ENCODE data around the gene KLF13.

KLF13 gene

DNA sequence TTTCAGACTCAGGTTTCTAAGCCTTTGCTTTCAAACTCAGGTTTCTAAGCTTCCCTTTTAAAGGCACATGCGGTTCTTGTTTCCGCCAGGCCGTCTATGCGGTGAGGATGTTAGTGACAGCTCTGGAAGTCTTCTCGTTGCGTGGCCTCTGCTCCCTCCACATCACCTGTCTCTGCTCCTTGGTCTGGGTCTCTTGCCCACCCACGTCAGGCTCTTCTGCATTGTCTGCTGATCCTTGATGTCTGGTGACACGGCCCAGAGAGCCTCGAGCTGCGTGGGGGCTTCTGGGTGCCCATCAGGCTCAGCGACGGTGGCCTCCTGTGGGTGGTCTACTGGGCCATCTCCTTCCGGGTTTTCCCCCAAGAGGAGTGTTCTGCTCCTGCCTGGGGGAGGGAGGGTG lies 30.5 kb downstream of the KLF13 start:
- no peaks in the 10 kb centered on the region for H3K36me3 ChIP-seq (replicated peaks)
- H3K9me3 ChIP-seq, result no peaks in the 10 kb centered on the region
- DNase-seq (ENCODE audit: low spot score in 2 of 2), result no peak
- peaks cover 20% of the 10 kb centered on the region for H3K4me1 ChIP-seq
- in situ Hi-C loops (cut with MboI; ENCODE audit: low sequenced_read_pairs), result no loop called here
- H3K27me3 ChIP-seq (ENCODE audit: low read depth), result no peaks in the 10 kb centered on the region
- no peak overlapping the region for H3K4me3 ChIP-seq

DNA sequence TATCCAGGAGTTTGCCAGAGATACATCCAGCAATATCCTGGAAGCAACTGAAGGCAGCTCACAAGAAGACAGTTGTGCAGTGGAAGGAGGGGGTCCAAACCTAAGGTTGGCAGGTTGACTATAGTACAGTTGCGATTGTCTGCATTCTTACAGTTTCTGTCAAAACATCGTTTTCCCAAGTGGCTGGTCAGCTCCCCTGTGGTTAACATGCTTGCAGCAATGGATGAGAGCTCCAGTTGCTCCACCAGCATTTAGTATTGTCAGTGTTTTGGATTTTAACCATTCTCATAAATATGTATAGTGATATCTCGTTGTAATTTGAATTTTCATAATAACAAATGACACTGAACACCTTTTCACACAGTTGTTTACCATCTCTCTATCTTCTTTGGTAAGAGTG lies 31.5 kb downstream of the KLF13 start:
- H3K9me3 ChIP-seq, result no peaks in the 10 kb centered on the region
- no peaks in the 10 kb centered on the region for H3K36me3 ChIP-seq (replicated peaks)
- no peak for DNase-seq (ENCODE audit: low spot score in 2 of 2)
- peaks cover 12% of the 10 kb centered on the region for H3K4me1 ChIP-seq
- no peak overlapping the region for H3K4me3 ChIP-seq
- H3K27me3 ChIP-seq (ENCODE audit: low read depth), result no peaks in the 10 kb centered on the region
- in situ Hi-C loops (cut with MboI; ENCODE audit: low sequenced_read_pairs), result no loop called here

DNA sequence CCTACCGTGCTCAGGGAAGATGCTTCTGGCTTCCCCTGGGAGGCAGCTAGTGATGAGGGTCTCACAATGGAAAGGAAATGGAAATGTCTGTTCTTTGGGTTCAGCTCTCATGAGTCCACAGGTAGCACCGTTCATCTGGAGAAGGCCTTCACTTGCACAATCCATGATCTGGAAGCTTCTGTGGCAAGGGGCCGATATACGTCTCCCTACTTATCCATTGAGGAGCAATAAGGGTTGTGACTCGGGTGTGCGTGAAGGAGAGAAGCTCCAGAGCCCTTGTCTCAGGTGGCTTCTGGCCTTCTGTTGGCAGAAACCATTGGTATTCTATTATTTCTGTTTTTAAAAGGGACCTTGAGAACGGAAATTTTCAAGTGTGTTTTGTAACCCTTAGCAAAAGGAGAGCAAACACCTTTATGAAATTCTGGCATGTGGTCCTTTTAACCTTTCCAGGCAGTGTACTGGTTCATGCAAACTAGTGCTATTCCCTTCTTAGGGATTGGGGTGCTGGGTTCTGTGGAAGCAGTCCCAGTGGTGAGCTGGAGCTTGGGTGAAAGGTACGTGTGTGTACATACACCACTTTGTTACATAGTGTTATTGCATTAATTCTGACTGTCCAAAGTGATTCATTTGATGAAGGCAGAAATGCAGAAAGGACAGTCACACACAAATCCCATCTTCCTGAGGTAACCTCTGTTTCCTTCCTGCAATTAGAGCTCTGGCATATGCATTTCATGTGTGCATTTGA lies 32.5 kb downstream of the KLF13 start:
- Histone ChIP-seq H3K9me3 (no peaks in the 10 kb centered on the region), H3K27me3 (ENCODE audit: low read depth) (no peaks in the 10 kb centered on the region), H3K4me1 (peaks cover 3% of the 10 kb centered on the region), H3K36me3 (replicated peaks) (no peaks in the 10 kb centered on the region), H3K4me3 (no peak overlapping the region)
- in situ Hi-C loops (cut with MboI; ENCODE audit: low sequenced_read_pairs), result no loop called here
- no peak for DNase-seq (ENCODE audit: low spot score in 2 of 2)

DNA sequence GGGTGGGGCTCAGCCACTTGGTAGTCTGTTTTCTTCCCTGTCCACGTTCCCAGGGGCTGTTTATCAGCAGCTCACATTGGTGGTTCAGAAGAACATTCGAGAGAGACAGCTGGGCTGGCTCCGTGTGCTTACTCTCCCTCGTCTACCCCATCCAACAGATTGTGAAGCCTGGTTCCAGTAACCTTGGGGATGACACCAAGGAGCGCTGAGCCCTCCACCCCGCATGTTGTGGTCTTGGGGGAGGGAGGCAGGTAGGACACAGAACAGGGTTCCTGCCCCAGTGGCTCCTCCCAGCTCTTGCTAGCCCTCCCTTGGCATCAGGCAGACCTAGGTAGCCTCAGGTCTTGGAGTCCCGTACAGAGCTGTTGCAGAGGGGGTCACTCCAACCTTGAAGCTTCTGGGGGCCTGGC lies 33.1 kb downstream of the KLF13 start:
- Histone ChIP-seq H3K4me3 (no peak overlapping the region), H3K9me3 (no peaks in the 10 kb centered on the region), H3K36me3 (replicated peaks) (no peaks in the 10 kb centered on the region), H3K27me3 (ENCODE audit: low read depth) (no peaks in the 10 kb centered on the region), H3K4me1 (0 out of 2 replicates have a peak, but pooled peaks cover 2% of the 10 kb centered on the region)
- no peak for DNase-seq (ENCODE audit: low spot score in 2 of 2)
- in situ Hi-C loops (cut with MboI; ENCODE audit: low sequenced_read_pairs), result no loop called here

DNA sequence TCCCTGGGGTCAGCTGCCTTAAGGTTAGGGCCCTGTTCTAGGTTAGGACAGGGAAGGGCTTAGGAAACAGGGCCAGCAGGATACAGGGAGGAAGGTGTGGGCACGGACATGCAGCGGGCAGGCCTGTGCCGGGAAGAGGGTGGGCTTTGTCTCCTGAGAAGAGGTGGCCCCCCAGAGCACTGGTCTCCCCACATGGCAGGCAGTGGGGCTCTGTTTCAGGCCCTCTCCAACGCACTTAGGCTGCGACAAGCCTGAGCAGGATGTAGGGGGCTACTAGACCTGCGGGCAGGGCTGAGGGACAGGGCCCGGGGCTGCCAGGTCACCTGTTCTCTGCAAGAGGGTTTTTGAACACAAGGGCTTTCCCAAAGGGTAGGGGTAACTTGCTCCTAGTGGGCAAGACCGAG lies 33.5 kb downstream of the KLF13 start:
- H3K27me3 ChIP-seq (ENCODE audit: low read depth), result no peaks in the 10 kb centered on the region
- 0 out of 2 replicates have a peak, but pooled peaks cover 2% of the 10 kb centered on the region for H3K4me1 ChIP-seq
- in situ Hi-C loops (cut with MboI; ENCODE audit: low sequenced_read_pairs), result no loop called here
- H3K4me3 ChIP-seq, result no peak overlapping the region
- DNase-seq (ENCODE audit: low spot score in 2 of 2), result no peak
- H3K36me3 ChIP-seq (replicated peaks), result no peaks in the 10 kb centered on the region
- H3K9me3 ChIP-seq, result no peaks in the 10 kb centered on the region

DNA sequence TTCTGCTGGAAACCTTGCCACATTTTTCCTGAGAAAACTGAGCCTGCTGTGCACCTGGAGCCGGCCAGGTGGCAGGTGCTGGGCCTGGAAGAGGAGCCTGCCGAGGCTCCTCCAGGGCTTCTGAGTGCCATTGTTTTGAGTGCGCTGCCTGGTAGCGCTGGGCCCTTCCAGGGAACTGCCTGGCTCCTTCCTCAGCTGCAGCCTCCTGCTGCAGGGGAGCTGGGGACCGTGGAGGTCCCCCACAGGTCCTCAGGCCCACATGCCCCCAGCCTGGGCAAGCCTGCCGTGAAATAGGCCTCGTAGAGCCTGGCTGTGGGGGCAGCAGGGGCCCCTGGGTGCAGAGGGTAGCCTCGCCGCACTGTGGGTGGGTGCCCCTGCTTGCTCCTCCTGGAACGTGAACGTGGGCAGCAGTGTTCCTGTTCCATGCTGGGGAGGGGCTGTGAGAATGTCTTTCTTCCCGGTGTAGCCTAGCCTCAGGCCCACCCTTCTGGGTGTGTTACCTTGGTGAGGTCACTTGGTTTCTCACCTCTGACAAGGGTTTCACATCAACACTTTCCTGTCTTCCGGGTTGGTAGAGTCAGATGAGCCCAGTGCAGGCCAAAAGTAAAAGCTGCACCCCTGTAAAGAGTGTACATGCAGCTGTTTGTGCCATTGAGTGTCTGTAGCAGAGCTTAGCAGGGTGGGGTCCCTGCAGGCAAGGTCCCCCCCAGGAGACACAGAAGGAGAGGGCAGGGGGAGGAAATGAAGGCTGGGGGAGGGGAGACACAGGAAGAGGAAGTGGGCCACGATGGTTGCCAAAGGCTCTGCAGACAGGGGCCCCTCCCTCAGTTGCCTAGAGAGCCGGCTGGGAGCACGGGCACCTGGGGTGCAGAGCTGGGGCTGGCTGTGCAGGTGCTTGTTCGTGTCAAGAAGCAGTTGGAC lies 34.5 kb downstream of the KLF13 start:
- Histone ChIP-seq H3K4me3 (no peak overlapping the region), H3K27me3 (ENCODE audit: low read depth) (no peaks in the 10 kb centered on the region), H3K4me1 (peaks cover 5% of the 10 kb centered on the region), H3K36me3 (replicated peaks) (no peaks in the 10 kb centered on the region), H3K9me3 (no peaks in the 10 kb centered on the region)
- DNase-seq (ENCODE audit: low spot score in 2 of 2), result no peak
- in situ Hi-C loops (cut with MboI; ENCODE audit: low sequenced_read_pairs), result no loop called here

DNA sequence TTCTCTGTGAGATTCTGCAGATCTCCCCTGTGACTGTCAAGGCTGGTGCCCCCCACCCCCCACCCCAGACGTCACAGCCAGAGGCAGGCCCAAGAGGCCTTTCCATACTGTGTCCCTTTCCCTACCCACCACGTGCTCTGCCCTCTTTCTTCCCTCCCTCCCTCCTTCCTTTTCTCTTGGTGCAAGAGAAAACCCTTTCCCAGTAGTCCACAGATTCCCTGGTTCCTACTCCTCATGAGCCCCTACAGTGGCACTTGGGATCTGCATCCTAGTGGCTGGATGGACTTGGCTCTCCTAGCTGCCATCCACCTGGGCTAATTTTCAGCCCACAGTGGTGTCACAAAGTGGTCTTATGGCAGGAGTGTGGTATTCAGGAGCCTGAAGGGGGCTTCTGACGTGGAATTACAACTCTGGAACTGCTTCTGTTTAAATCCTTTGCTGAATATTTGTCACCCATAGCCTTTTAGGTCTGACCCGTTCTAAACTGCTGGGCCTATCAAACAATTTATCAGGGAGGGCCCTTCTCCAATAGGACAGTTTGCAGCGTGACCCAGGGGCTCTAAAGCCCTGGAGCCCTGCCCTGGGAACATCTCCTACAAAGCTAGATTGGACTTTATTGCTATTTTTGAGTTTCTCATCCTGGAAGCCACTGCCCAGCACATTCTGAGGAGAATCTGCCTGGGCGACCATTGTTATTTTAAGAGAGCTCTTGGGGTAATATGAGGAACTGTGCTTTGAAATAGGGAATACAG lies 35.3 kb downstream of the KLF13 start:
- no peaks in the 10 kb centered on the region for H3K27me3 ChIP-seq (ENCODE audit: low read depth)
- no peak for DNase-seq (ENCODE audit: low spot score in 2 of 2)
- in situ Hi-C loops (cut with MboI; ENCODE audit: low sequenced_read_pairs), result no loop called here
- no peaks in the 10 kb centered on the region for H3K9me3 ChIP-seq
- H3K4me3 ChIP-seq, result no peak overlapping the region
- H3K4me1 ChIP-seq, result peaks cover 12% of the 10 kb centered on the region
- H3K36me3 ChIP-seq (replicated peaks), result no peaks in the 10 kb centered on the region

DNA sequence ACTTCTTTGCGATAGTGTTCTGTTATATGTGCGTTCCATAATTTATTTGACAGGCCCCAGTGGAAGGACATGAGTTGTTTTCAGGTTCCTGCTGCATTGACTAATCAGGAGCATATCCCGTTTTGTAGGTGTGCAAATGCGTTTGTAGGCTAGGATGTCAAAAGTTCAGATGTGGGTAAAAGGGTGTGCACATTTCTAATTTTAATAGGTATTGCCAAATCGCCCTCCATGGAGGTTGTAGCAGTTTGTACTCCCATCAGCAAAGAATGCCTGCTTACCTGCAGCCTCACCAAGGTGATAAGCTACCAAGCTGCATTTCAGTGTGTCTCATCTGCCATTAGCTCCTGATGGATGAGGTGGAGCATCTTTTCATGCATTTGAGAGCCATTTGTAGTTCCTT lies 36.3 kb downstream of the KLF13 start:
- Histone ChIP-seq H3K36me3 (replicated peaks) (no peaks in the 10 kb centered on the region), H3K4me3 (no peak overlapping the region), H3K27me3 (ENCODE audit: low read depth) (no peaks in the 10 kb centered on the region), H3K4me1 (peaks cover 12% of the 10 kb centered on the region), H3K9me3 (no peaks in the 10 kb centered on the region)
- DNase-seq (ENCODE audit: low spot score in 2 of 2), result no peak
- in situ Hi-C loops (cut with MboI; ENCODE audit: low sequenced_read_pairs), result no loop called here

DNA sequence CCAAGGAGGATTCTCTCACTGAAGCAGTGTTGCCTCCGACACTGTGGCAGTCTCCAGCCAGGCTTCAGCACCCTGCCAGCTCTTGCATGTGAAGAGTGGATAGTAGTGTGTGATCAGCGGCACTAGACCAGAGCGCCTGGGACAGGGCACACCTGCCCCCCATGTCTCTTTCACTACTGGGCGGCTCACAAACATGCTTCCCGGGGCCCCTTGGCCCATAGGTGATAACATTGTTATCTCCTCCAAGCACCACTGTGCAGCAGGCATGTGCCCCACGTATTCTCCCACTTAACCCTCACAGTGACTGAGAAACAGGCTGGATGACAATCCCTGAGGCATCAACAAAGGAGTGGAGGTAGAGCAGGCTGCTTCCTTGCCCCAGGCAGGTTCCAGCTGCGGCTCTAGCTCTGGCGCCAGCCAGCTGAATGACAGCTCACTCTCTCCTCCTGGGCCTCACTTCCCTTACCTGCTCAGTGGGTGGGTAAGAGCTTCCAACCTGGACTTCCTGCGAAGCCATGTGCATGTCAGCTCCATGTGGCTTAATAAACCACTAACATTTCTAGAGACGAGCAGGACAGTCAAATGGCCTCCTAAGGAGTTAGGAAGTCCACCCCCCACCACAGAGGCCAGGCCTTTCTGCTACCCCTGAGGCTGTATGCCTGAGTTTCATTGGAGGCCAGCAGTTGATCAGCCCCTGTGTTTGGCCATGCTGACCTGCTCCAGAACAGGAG lies 37.8 kb downstream of the KLF13 start:
- Histone ChIP-seq H3K36me3 (replicated peaks) (no peaks in the 10 kb centered on the region), H3K9me3 (no peaks in the 10 kb centered on the region), H3K4me3 (no peak overlapping the region), H3K4me1 (peaks cover 12% of the 10 kb centered on the region), H3K27me3 (ENCODE audit: low read depth) (no peaks in the 10 kb centered on the region)
- in situ Hi-C loops (cut with MboI; ENCODE audit: low sequenced_read_pairs), result no loop called here
- no peak for DNase-seq (ENCODE audit: low spot score in 2 of 2)

DNA sequence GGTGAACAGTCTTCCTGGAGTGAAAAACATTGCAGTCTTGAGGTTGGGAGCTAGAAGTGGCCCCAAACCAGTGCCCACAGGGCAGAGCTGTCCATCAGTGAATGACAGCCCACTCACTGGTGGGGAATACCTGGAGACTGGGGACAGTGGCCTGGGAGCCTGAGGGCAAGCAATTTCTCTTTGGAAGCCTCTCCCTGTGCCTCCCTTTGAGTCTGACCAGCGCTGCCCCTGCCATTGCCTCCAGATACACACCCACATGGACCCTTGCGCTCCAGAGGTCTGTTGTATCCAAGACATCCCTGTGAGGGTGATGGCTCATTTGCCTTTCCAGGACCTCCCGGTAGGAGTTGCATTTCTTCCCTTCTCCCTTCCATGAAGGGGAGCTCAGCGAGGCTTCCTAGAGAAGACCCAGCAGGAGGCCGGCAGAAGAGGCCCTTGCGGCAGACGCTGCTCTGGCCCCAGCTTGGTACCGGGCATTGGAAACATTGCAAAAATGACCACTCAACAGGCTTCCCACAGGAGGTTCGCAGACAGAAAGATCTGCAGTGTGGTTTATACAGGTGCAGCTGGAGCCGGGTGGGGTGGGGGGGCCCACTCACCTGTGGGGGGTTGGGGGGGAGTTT lies 38.5 kb downstream of the KLF13 start:
- Histone ChIP-seq H3K4me1 (peaks cover 12% of the 10 kb centered on the region), H3K27me3 (ENCODE audit: low read depth) (no peaks in the 10 kb centered on the region), H3K4me3 (no peak overlapping the region), H3K36me3 (replicated peaks) (no peaks in the 10 kb centered on the region), H3K9me3 (no peaks in the 10 kb centered on the region)
- DNase-seq (ENCODE audit: low spot score in 2 of 2), result no peak
- in situ Hi-C loops (cut with MboI; ENCODE audit: low sequenced_read_pairs), result no loop called here

DNA sequence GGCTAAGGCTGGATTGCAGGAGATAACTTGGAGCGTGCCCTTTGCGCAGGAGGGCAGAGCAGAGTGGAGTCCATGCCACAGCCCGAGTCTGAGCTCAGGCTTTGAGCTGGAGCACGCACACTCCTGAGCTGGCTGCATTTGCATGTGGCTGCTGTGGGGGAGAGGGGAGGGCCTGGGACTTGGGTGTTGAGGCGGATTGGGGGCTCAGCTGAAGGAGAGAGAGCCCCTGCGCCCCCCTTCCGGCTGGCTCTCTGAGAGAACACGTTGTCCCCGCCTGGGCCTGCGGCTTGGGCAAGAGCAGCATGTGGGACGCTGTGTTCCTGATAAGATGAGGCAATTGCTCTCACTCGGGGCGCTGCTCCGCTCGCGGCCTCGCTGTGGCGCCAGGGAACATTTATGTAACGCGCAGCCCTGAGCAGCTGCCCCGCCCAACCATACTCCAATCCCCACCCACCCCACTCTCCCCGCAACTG lies 39.1 kb downstream of the KLF13 start:
- in situ Hi-C loops (cut with MboI; ENCODE audit: low sequenced_read_pairs), result no loop called here
- peaks cover 12% of the 10 kb centered on the region for H3K4me1 ChIP-seq

DNA sequence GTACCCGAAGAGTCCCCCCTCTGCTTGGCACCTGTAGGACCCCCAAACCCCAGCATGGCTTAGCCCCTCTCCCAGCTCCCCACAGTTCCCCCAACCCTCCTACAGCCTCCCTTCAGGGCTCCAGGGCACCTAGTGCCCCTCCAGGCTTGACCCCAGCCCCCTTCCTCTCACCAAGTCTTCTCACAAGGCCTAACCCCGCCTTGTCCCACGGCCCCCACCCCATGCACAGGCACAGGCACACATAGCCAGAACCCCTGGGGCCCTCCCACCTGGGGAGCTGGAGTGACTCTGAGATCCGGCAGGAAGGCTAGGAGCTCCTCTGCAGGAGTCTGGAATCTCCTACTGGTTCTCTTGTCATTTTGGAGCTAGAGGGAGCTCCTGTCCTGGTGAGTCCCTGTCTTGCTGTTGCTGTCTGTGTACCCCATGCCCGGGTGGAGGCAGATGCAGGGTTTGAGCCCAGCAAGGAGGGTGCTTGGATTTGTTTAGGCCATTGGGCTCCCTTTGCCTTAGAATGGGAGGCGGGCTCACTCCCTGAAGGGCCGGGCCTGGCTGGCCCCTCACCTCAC lies 39.6 kb downstream of the KLF13 start:
- Histone ChIP-seq H3K4me1 (peaks cover 12% of the 10 kb centered on the region), H3K4me3 (no peak overlapping the region; the same call in 1 of the 2 replicates), H3K9me3 (no peaks in the 10 kb centered on the region), H3K27me3 (ENCODE audit: low read depth) (no peaks in the 10 kb centered on the region), H3K36me3 (replicated peaks) (no peaks in the 10 kb centered on the region)
- peak; percentile 14 to 29 for DNase-seq (ENCODE audit: low spot score in 2 of 2)
- in situ Hi-C loops (cut with MboI; ENCODE audit: low sequenced_read_pairs), result no loop called here

More for the DNA sequence above, 39.1 kb downstream of the KLF13 start:
- no peaks in the 10 kb centered on the region for H3K36me3 ChIP-seq (replicated peaks)
- H3K9me3 ChIP-seq, result no peaks in the 10 kb centered on the region
- H3K27me3 ChIP-seq (ENCODE audit: low read depth), result no peaks in the 10 kb centered on the region
- no peak overlapping the region for H3K4me3 ChIP-seq
- peak; percentile 63 to 84 for DNase-seq (ENCODE audit: low spot score in 2 of 2)

Data from HAP-1 (cell line).